CD4-positive, alpha-beta T cell treated with Interleukin-21 for 1 hour (primary cell): ENCODE results near the gene WSCD1.

ENCODE experiments used
- DNase-seq: peaks from one replicate; pipeline ENCODE4 v3.0.0-alpha.2; 2020

WSCD1 gene

DNA sequence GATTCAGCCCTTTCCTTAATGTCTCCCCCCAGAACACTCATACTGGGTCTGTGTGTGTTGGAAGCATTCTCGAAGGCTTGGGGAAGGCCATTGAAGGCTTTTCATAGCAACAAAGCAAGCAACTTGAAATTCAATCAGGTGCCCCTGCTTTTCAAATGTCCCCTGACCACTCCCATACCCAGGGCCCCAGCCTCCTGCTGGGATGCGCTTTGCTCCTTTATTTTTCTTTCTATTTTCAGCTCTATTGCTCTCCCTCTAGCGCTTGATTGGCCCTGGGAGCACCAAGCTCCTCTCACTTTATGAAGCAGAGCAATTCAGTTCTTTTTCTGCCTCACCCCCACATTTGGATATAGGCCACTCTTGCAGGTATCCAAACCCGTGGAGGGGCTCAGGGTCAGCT lies 92.0 kb downstream of the WSCD1 start:
- no peak for DNase-seq

DNA sequence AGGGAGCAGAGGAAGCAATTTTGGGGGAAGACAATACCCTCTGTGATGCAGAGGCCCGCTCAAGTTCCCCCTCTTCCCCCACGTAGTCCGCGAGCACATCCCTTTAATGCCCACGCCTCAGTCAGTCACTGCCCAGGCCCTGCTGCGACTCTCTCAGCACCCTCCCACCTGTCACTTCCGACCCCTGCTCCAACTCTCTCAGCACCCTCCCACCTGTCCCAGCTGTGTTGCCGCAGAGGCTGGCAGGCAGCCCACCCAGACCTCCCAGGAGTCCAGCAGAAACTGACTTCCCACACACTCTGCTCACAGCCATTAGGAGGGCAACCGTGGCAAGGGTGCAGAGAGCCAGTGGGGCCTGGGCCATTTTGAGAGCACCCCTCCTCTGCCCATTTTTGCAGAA lies 92.7 kb downstream of the WSCD1 start:
- no peak for DNase-seq

DNA sequence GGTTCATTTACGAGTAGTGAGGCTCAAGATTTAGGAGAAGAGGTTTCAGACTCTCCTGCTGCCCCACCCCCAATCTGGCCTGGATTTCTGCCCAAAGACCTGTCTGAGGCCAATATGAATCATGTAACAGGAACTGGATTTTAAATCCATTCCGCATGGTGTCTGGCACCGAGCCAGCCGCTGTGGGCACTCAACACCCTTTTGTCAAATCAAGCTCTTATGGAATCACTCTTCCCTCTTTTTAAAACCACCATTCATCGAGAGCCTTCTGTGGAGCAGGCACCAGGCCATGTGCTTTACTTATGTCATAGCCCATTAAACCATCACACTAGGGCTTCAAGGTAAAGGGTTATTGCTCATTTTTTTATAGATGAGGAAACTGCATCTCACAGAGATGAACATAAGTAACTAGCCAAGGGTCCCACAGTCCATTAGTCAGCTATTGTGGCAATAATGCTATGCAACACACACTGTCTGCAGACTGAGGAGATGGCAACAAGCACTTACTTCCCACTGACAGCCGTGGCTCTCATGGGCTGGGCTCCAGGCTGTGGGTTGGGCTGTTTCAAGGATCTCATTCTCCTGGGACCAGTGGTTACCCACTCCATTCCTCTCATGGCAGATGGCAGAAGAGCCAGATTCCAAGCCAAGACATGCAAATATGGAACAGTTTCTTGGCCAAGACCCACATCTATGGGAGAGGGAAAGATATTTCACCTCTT lies 93.6 kb downstream of the WSCD1 start:
- DNase-seq: no peak

DNA sequence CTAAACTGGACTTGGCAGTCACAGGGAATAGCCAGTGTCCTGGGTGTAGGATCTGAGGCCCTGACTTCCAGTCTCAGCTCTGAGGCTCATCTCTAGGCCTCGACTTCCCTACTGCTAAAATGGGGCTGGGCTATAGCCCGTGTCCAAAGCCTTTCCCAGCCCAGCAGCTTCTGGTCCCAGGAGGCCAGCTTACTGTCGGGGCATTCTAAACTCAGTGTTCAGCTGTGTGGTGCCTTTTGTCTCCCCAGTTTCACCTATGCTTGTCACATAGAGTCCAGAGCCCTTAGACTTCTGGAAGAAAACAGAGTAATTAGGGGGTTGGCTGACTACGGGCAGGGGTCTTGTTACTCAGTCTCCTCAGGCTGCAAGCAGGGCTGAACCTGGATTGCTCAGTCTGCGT lies 94.8 kb downstream of the WSCD1 start:
- DNase-seq: no peak

DNA sequence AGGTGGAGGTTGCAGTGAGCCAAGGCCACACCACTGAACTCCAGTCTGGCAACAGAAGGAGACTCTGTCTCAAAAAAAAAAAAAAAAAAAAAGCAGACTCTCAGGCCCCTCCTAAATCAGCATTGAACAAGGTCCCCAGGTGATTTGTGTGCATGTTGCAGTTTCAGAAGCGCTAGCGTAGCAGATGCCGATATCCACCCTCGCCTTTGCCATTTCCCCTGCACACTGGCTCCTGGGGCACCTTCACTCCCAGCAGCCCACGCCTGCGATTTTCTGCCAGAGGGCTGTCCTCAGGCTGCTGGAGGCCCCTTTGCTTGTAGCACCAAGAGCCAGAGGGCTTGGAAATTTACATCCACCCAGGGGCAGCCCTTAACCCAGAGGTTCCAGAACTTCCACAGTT lies 95.6 kb downstream of the WSCD1 start:
- no peak for DNase-seq

DNA sequence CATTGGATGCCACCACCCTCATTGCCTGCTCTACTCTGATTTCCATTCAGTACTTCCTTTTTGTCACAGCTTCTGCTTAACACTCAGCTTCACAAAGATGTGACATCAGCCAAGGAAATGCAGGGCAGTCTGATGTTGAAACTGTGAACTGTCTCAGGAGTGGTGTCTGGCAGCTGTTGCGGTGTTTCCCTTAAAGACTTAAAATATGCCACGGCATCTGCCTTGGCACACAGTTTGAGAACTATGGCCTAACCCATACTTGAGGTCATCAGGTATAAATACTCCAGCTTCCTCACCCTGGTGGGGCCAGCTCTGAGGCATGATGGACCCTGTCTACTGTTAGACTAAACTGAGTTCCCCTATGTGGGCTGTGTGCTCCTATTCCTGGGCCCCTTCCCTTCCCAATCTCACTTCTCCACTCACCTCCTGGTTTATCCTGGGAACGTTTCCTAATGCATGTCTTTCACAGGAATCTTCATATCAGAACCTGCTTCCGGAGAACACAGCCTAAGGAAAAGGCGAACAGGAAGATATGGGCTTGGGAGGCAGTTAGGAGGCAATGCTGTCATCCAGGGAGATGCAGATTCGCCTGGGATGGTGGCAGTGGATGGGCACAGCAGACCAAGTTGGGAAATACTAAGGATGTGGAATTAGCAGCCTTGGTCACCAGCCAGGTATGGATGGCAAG lies 96.5 kb downstream of the WSCD1 start:
- no peak for DNase-seq

DNA sequence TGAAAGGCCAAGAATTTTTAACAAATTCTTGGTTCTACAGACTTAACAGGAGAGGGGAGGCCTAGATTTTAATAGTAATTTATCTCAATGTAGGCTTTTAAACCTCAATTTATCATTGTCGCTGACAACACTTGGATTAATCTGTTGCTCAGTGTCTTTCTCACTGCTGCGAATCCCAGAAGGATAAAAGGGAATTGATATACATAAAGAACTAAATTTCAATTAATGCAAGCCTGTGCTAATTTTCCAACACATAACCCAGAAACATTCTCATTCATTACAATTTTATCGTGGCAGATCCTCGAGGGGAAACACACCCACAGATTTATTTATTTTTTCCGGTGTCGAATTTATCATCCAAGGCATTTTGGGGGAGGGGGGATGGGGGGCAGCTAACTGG lies 98.1 kb downstream of the WSCD1 start:
- DNase-seq: no peak

DNA sequence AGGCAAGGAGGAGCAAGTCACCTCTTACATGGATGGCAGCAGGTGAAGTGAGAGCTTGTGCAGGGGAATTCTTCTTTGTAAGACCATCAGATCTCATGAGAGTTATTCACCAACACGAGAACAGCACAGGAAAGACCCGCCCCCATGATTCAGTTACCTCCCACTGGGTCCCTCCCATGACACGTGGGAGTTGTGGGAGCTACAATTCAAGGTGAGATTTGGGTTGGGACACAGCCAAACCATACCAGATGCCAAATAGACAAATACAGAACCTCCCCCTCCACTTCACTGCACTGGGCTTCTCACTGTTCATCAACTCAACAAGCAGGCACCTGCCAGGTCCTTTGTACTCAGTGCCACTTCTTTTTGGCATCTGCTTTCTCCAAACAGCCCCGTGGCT lies 100.2 kb downstream of the WSCD1 start:
- no peak for DNase-seq

DNA sequence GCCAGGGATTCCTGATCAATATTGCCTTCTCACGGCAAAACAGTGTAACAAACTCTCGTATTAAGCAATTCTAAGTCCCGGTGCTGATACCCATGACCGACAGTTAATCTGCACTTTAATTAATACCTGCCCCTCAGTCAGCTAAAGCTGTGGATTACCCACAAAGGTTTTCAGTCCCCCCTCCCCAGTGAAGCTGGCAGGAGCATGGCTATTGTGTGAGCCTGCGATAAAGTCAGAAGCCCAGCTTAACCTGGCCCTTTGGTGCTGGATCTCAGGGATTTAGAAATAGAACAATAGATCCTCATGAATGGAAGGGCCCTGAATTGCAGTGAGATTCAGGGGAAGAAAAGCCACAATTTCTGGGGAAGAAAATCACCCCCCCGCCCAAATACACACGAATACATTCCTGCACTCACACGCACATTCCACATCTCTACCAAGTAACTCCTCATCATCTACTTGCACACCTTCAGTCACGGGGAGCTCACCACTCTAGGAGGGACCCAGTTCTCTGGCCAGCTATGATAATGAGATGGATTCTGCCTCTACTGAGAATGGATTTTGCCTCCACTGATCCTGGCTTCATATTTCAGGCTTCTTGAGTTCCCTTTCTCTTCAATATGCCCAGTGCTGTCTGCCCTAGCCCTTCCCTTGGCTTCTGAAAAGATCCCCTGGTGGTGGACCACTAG lies 102.6 kb downstream of the WSCD1 start:
- DNase-seq: no peak

DNA sequence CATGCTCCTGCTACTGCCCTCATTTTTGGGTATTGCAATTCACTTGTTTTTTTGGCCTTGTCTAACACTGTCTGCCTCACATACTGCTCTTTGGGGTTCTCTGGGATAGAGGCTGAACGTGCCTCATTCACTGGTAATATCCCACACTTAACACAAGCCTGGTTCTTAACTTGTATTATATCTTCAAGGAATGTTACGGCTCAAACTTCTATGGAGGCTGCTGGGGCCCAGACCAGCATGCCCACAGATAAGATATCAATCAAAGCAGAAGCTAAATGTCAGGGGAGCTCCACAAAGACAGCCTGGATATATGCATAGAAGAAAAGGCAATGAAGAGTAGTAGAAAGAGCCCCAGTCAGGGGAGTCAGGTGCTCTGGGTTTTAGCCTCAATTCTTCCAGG lies 103.5 kb downstream of the WSCD1 start:
- no peak for DNase-seq
